ENCODE measurements around the gene NIPSNAP3A.
"Not testable (repeated sequence)": the region's sequence is repeated elsewhere in the genome, so short reads cannot be mapped to it uniquely, and the experiment has no call there.

The NIPSNAP3A gene

GRCh38 chr9:104748359-104749031 lies 1.0 kb downstream of the NIPSNAP3A start:
- TF ChIP-seq, protein P1, sequence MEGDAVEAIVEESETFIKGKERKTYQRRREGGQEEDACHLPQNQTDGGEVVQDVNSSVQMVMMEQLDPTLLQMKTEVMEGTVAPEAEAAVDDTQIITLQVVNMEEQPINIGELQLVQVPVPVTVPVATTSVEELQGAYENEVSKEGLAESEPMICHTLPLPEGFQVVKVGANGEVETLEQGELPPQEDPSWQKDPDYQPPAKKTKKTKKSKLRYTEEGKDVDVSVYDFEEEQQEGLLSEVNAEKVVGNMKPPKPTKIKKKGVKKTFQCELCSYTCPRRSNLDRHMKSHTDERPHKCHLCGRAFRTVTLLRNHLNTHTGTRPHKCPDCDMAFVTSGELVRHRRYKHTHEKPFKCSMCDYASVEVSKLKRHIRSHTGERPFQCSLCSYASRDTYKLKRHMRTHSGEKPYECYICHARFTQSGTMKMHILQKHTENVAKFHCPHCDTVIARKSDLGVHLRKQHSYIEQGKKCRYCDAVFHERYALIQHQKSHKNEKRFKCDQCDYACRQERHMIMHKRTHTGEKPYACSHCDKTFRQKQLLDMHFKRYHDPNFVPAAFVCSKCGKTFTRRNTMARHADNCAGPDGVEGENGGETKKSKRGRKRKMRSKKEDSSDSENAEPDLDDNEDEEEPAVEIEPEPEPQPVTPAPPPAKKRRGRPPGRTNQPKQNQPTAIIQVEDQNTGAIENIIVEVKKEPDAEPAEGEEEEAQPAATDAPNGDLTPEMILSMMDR (IDR thresholded peaks at IDR 0.05; ENCODE audit: low read depth, low read length) = no peak
- no peak for DNase-seq
- Histone ChIP-seq H3K9me3 (no peaks in the 10 kb centered on the region), H3K27me3 (no peaks in the 10 kb centered on the region), H3K36me3 (no peaks in the 10 kb centered on the region), H3K4me3 (ENCODE audit: low read depth, low read length) (peak overlapping the region; percentile 85), H3K4me1 (no peaks in the 10 kb centered on the region)

- Histone ChIP-seq H3K4me1 (no peaks in the 10 kb centered on the region), H3K27me3 (no peaks in the 10 kb centered on the region), H3K4me3 (ENCODE audit: low read depth, low read length) (no peak overlapping the region), H3K9me3 (no peaks in the 10 kb centered on the region), H3K36me3 (no peaks in the 10 kb centered on the region)
- no peak for DNase-seq
- TF ChIP-seq, protein P1 (IDR thresholded peaks at IDR 0.05; ENCODE audit: low read depth, low read length) = no peak
Measured at GRCh38 chr9:104750185-104750767, 2.8 kb downstream of the NIPSNAP3A start.

- Histone ChIP-seq H3K36me3 (no peaks in the 10 kb centered on the region), H3K4me3 (ENCODE audit: low read depth, low read length) (no peak overlapping the region), H3K4me1 (no peaks in the 10 kb centered on the region), H3K9me3 (no peaks in the 10 kb centered on the region), H3K27me3 (no peaks in the 10 kb centered on the region)
- no peak for DNase-seq
- TF ChIP-seq, protein P1 (IDR thresholded peaks at IDR 0.05; ENCODE audit: low read depth, low read length) = no peak
Measured at GRCh38 chr9:104758974-104759373, 11.5 kb downstream of the NIPSNAP3A start.

DNA sequence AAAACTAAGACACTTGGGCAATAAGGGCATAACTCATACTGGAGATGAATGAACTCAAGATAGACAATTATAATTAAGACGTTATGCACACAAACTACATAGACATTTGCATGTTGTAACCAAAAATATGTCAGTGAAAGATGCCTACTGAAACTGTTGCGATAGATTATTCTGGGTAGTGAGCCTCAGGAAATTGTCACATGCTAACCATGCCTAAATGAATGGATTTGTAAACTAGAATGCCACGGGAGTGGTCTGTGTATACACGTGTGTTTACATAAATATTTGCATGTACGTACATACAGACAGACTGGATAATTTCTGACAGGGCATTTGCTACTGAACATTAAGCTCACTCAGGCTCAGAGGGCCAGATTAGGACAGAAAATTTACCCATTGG lies 17.7 kb downstream of the NIPSNAP3A start:
- Histone ChIP-seq H3K4me1 (no peaks in the 10 kb centered on the region), H3K9me3 (no peaks in the 10 kb centered on the region), H3K4me3 (ENCODE audit: low read depth, low read length) (no peak overlapping the region), H3K36me3 (no peaks in the 10 kb centered on the region), H3K27me3 (peaks cover 4% of the 10 kb centered on the region; the same call in 1 of the 2 replicates)
- TF ChIP-seq, protein P1 (IDR thresholded peaks at IDR 0.05; ENCODE audit: low read depth, low read length) = no peak
- DNase-seq = no peak

DNA sequence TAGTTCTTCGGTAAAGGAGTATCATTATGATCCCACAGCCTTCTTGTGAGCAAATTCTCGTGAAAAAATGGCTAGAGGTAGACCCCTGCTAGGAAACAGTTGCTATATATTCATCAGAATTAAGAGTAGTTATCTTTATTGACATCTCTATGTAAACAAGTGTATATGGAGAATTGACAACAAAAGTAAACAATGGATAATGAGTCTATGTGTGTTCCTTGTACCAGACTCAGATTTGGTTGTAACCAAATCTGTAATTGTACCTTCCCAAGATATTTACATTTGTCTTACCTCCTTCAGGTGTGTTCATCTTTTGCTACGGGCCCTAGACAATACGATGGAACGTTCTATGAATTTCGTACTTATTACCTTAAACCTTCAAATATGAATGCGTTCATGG lies 18.5 kb downstream of the NIPSNAP3A start:
- Histone ChIP-seq H3K4me1 (no peaks in the 10 kb centered on the region), H3K27me3 (peaks cover 4% of the 10 kb centered on the region; the same call in 1 of the 2 replicates), H3K36me3 (no peaks in the 10 kb centered on the region), H3K9me3 (no peaks in the 10 kb centered on the region), H3K4me3 (ENCODE audit: low read depth, low read length) (no peak overlapping the region)
- TF ChIP-seq, protein P1 (IDR thresholded peaks at IDR 0.05; ENCODE audit: low read depth, low read length) = no peak
- no peak for DNase-seq

- Histone ChIP-seq H3K4me3 (ENCODE audit: low read depth, low read length) (no peak overlapping the region), H3K36me3 (no peaks in the 10 kb centered on the region), H3K4me1 (no peaks in the 10 kb centered on the region), H3K9me3 (no peaks in the 10 kb centered on the region), H3K27me3 (peaks cover 4% of the 10 kb centered on the region; the same call in 1 of the 2 replicates)
- no peak for DNase-seq
- TF ChIP-seq, protein P1 (IDR thresholded peaks at IDR 0.05; ENCODE audit: low read depth, low read length) = no peak
Measured at GRCh38 chr9:104767507-104767906, 20.0 kb downstream of the NIPSNAP3A start.

DNA sequence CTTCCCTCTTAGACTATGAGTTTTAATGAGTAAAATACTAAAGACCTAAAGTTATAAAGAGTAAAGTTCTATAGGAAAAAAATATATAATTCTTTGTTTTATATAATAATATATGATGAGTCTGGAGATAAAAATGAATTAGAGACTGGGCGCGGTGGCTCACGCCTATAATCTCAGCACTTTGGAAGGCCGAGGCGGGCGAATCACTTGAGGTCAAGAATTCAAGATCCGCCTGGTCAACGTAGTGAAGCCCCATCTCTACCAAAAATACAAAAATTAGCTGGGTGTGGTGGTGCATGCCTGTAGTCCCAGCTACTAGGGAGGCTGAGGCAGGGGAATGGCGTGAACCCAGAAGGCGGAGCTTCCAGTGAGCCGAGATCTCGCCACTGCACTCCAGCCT lies 21.5 kb downstream of the NIPSNAP3A start:
- not testable (repeated sequence) for H3K4me1 ChIP-seq; H3K36me3 ChIP-seq; DNase-seq; H3K4me3 ChIP-seq (ENCODE audit: low read depth, low read length); H3K9me3 ChIP-seq; H3K27me3 ChIP-seq
